Activated CD8-positive, alpha-beta T cell treated with anti-CD3 and anti-CD28 coated beads for 36 hours (primary cell): Measurements from ENCODE around the gene RXFP4. TPM values are rescaled to one million over a fixed set of nuclear protein-coding genes. Genes with fewer than 3 reads are reported as not detected.
A peak's percentile ranks its signal among the peaks of the same experiment; 100 is the strongest.

Experiments
- ATAC-seq: fragments of 200-7000 bp; cut with Tn5 transposase; one replicate; pipeline ENCODE4 v1.10.0; 2021; ENCODE audit warnings: mild to moderate bottlenecking, moderate library complexity
- CTCF ChIA-PET: fragments of 350-600 bp; sonication (Branson Sonifier 250); formaldehyde crosslinking; loops from one replicate; lab custom pipeline; 2021; ENCODE audit warnings: antibody characterized with exemption; lab: Charles Lee
- POLR2A ChIA-PET: fragments of 350-600 bp; sonication (Branson Sonifier 250); formaldehyde crosslinking; loops from one replicate; lab custom pipeline; 2021; ENCODE audit warnings: antibody characterized with exemption; lab: Charles Lee
- DNase-seq: peaks from one replicate; pipeline ENCODE4 v3.0.0-alpha.2; 2020
- H3K27ac Mint-ChIP-seq: one replicate; pipeline ENCODE4 v1.8.0; 2021; ENCODE audit warnings: mild to moderate bottlenecking, mixed read lengths
- H3K27me3 Mint-ChIP-seq: one replicate; pipeline ENCODE4 v1.8.0; 2021; ENCODE audit warnings: mixed read lengths
- H3K36me3 Mint-ChIP-seq: one replicate; pipeline ENCODE4 v1.8.0; 2021; ENCODE audit warnings: low read depth, mixed read lengths
- H3K4me1 Mint-ChIP-seq: one replicate; pipeline ENCODE4 v1.8.0; 2021; ENCODE audit warnings: low read depth, mixed read lengths
- H3K4me3 Mint-ChIP-seq: one replicate; pipeline ENCODE4 v1.8.0; 2021; ENCODE audit warnings: mild to moderate bottlenecking, moderate library complexity, mixed read lengths
- H3K9me3 Mint-ChIP-seq: one replicate; pipeline ENCODE4 v1.8.0; 2021; ENCODE audit warnings: mixed read lengths
- CTCF ChIP-seq: fragments of 200-600 bp; IDR thresholded peaks from one replicate; pipeline ENCODE4 v1.8.0; 2022; ENCODE audit warnings: antibody characterized with exemption, mild to moderate bottlenecking
- intact Hi-C: fragments of 100-400 bp; cut with micrococcal nuclease; formaldehyde crosslinking; loops from one replicate; pipeline ENCODE4 v1.10.0; 2022
- total RNA-seq, 2 experiments: library from RNA; stranded (reverse); gene quantifications; one replicate each; pipeline ENCODE4 v1.2.3, GENCODE V29; 2021

RXFP4 gene
- total RNA-seq, 2 experiments from 2014 or later: not detected

GRCh38 chr1:155940482-155940992, 901 bp upstream of the RXFP4 start:
- ChIA-PET POLR2A (interaction anchor here (0.9 to 10.2 kb wide), 8 partner anchors 11 to 273 kb away, joined by 3 to 128 read pairs (median 4); partner anchors contain the start of gene ARHGEF2), CTCF (interaction anchor here (0.5 to 7.0 kb wide), 4 partner anchors 39 to 189 kb away, joined by 3 to 121 read pairs (median 60); partner anchors contain the start of gene ARHGEF2)
- TF ChIP-seq CTCF: no peak
- Mint-ChIP-seq H3K9me3 (no peaks in the 10 kb centered on the region), H3K27me3 (no peaks in the 10 kb centered on the region), H3K4me1 (peaks cover 58% of the 10 kb centered on the region), H3K27ac (peak overlapping the region; percentile 87), H3K4me3 (no peak overlapping the region), H3K36me3 (peaks cover 6% of the 10 kb centered on the region)
- ATAC-seq (peak; percentile 22), DNase-seq (no peak)
- intact Hi-C loops: no loop called here

GRCh38 chr1:155941845-155942531, 550 bp downstream of the RXFP4 start:
- no peak for DNase-seq
- H3K27me3 Mint-ChIP-seq: no peaks in the 10 kb centered on the region
- peak overlapping the region; percentile 87 for H3K27ac Mint-ChIP-seq
- peaks cover 68% of the 10 kb centered on the region for H3K4me1 Mint-ChIP-seq
- no peak for TF ChIP-seq CTCF
- ATAC-seq: no peak
- ChIA-PET POLR2A (interaction anchor here (0.6 to 10.2 kb wide), 6 partner anchors 8 to 36 kb away, joined by 3 to 128 read pairs (median 6); partner anchors contain the start of genes ARHGEF2 and KHDC4), CTCF (interaction anchor here (2.2 to 7.0 kb wide), 4 partner anchors 7 to 49 kb away, joined by 8 to 121 read pairs (median 70); partner anchors contain the start of gene ARHGEF2)
- H3K4me3 Mint-ChIP-seq: no peak overlapping the region
- H3K36me3 Mint-ChIP-seq: peaks cover 16% of the 10 kb centered on the region
- intact Hi-C loops: no loop called here
- no peaks in the 10 kb centered on the region for H3K9me3 Mint-ChIP-seq

GRCh38 chr1:155942578-155943141, 1.2 kb downstream of the RXFP4 start:
- ATAC-seq (no peak), DNase-seq (no peak)
- no peak for TF ChIP-seq CTCF
- ChIA-PET CTCF (interaction anchor here (2.2 to 7.0 kb wide), 3 partner anchors 8 to 46 kb away, joined by 8 to 121 read pairs (median 28); partner anchors contain the start of gene ARHGEF2), POLR2A (interaction anchor here (0.6 to 10.2 kb wide), 7 partner anchors 8 to 47 kb away, joined by 3 to 128 read pairs (median 4); partner anchors contain the start of genes ARHGEF2 and KHDC4)
- Mint-ChIP-seq H3K27me3 (no peaks in the 10 kb centered on the region), H3K36me3 (peaks cover 21% of the 10 kb centered on the region), H3K4me1 (peaks cover 73% of the 10 kb centered on the region), H3K27ac (no peak overlapping the region), H3K4me3 (no peak overlapping the region), H3K9me3 (no peaks in the 10 kb centered on the region)
- intact Hi-C loops: no loop called here

GRCh38 chr1:155944444-155944799, 3.0 kb downstream of the RXFP4 start:
- H3K4me3 Mint-ChIP-seq: no peak overlapping the region
- peaks cover 28% of the 10 kb centered on the region for H3K36me3 Mint-ChIP-seq
- no peaks in the 10 kb centered on the region for H3K9me3 Mint-ChIP-seq
- ATAC-seq (no peak), DNase-seq (no peak)
- ChIA-PET POLR2A (interaction anchor here (0.5 to 10.2 kb wide), 6 partner anchors 9 to 180 kb away, joined by 3 to 128 read pairs (median 4); partner anchors contain the start of gene ARHGEF2), CTCF (interaction anchor here (1.2 to 4.8 kb wide), 6 partner anchors 9 to 45 kb away, joined by 3 to 28 read pairs (median 6); partner anchors contain the start of gene ARHGEF2)
- intact Hi-C loops: no loop called here
- TF ChIP-seq CTCF: no peak
- H3K4me1 Mint-ChIP-seq: peaks cover 73% of the 10 kb centered on the region
- no peaks in the 10 kb centered on the region for H3K27me3 Mint-ChIP-seq
- peak overlapping the region; percentile 88 for H3K27ac Mint-ChIP-seq
